HEK293 (cell line): ENCODE data around the gene CARD11.

Experiments used
- CTCF ChIA-PET: fragments of 350-600 bp; formaldehyde crosslinking; extraction: SDS; loops from one replicate; lab custom pipeline; 2021; ENCODE audit warnings: antibody characterized with exemption; lab: Yijun Ruan, JAX
- POLR2A ChIA-PET: fragments of 300-600 bp; formaldehyde crosslinking; extraction: SDS; loops from one replicate; lab custom pipeline; 2020; ENCODE audit warnings: antibody characterized with exemption, inconsistent platforms; lab: Yijun Ruan, JAX
- H3K27ac ChIP-seq: fragments of 200-500 bp; sonication (Bioruptor generic); 2 replicates; pipeline ENCODE4 v1.5.1; 2014; ENCODE audit warnings: low read depth, low read length, control low read depth, inconsistent platforms; ENCODE audit errors: extremely low read depth
- H3K36me3 ChIP-seq, 2 experiments: fragments of 200-500 bp in 1 of 2; sonication (Bioruptor generic) in 1 of 2; 1 replicate in 1 of 2; 2 replicates in 1 of 2; pipeline ENCODE4 v1.5.1; 2014 to 2017; ENCODE audit warnings: inconsistent platforms in 2 of 2, low read length in 2 of 2; ENCODE audit not compliant: control insufficient read depth in 2 of 2, insufficient read depth in 1 of 2
- H3K4me1 ChIP-seq: fragments of 200-500 bp; sonication (Bioruptor generic); 2 replicates; pipeline ENCODE4 v1.5.1; 2014; ENCODE audit warnings: mild to moderate bottlenecking, low read length, inconsistent platforms; ENCODE audit not compliant: control insufficient read depth, insufficient read depth
- H3K4me3 ChIP-seq: 2 replicates; pipeline ENCODE4 v1.5.1; 2011; ENCODE audit warnings: low read depth, mild to moderate bottlenecking, control low read depth, low read length, moderate library complexity
- H3K9me3 ChIP-seq: fragments of 200-500 bp; sonication (Bioruptor generic); 2 replicates; pipeline ENCODE4 v1.5.1; 2014; ENCODE audit warnings: low read depth, low read length, inconsistent platforms; ENCODE audit not compliant: control insufficient read depth, insufficient read depth
- FEZF1 ChIP-seq: fragments of 450-650 bp; formaldehyde crosslinking; IDR thresholded peaks from 2 replicates; pipeline ENCODE4 v1.5.1; 2016; ENCODE audit warnings: missing biosample characterization, missing genetic modification characterization
- GLIS1 ChIP-seq: fragments of 450-650 bp; formaldehyde crosslinking; IDR thresholded peaks from 2 replicates; pipeline ENCODE4 v1.5.1; 2016; ENCODE audit warnings: missing biosample characterization, missing genetic modification characterization
- HOXC10 ChIP-seq: sonication (generic); formaldehyde crosslinking; IDR thresholded peaks from 2 replicates; pipeline ENCODE4 v1.8.1; 2023; ENCODE audit warnings: mild to moderate bottlenecking, missing genetic modification reagents
- OVOL3 ChIP-seq: fragments of 450-650 bp; formaldehyde crosslinking; IDR thresholded peaks from 2 replicates; pipeline ENCODE4 v1.5.1; 2016; ENCODE audit warnings: missing biosample characterization, missing genetic modification characterization
- ZBTB8A ChIP-seq: fragments of 450-650 bp; formaldehyde crosslinking; IDR thresholded peaks from 2 replicates; pipeline ENCODE4 v1.5.1; 2016; ENCODE audit warnings: missing biosample characterization, missing genetic modification characterization
- ZFP3 ChIP-seq: fragments of 450-650 bp; formaldehyde crosslinking; IDR thresholded peaks from 2 replicates; pipeline ENCODE4 v1.5.1; 2016; ENCODE audit warnings: low read depth, missing biosample characterization, missing genetic modification characterization
- ZFP37 ChIP-seq: fragments of 450-650 bp; formaldehyde crosslinking; IDR thresholded peaks from 2 replicates; pipeline ENCODE4 v1.5.1; 2016; ENCODE audit warnings: missing biosample characterization, missing genetic modification characterization
- ZNF174 ChIP-seq: fragments of 450-650 bp; formaldehyde crosslinking; IDR thresholded peaks from 2 replicates; pipeline ENCODE4 v1.5.0; 2017; ENCODE audit warnings: missing biosample characterization, mild to moderate bottlenecking, missing genetic modification characterization
- ZNF292 ChIP-seq: fragments of 450-650 bp; formaldehyde crosslinking; IDR thresholded peaks from 2 replicates; pipeline ENCODE4 v1.5.1; 2016; ENCODE audit warnings: low read depth, missing biosample characterization, missing genetic modification characterization, borderline replicate concordance
- ZNF335 ChIP-seq: fragments of 450-650 bp; formaldehyde crosslinking; conservative IDR thresholded peaks from 2 replicates; pipeline ENCODE4 v1.5.1; 2016; ENCODE audit warnings: missing biosample characterization, missing genetic modification characterization
- ZNF391 ChIP-seq: fragments of 450-650 bp; formaldehyde crosslinking; IDR thresholded peaks from 2 replicates; pipeline ENCODE4 v1.5.1; 2016; ENCODE audit warnings: low read depth, missing biosample characterization, missing genetic modification characterization, borderline replicate concordance
- ZNF549 ChIP-seq: fragments of 450-650 bp; IDR thresholded peaks from 2 replicates; pipeline ENCODE4 v1.5.1; 2018; ENCODE audit warnings: missing biosample characterization, missing genetic modification characterization, mild to moderate bottlenecking, inconsistent platforms, moderate library complexity
- ZNF558 ChIP-seq: fragments of 450-650 bp; formaldehyde crosslinking; IDR thresholded peaks from 2 replicates; pipeline ENCODE4 v1.5.1; 2016; ENCODE audit warnings: missing biosample characterization, missing genetic modification characterization
- ZNF585B ChIP-seq: fragments of 450-650 bp; formaldehyde crosslinking; IDR thresholded peaks from 2 replicates; pipeline ENCODE4 v1.5.1; 2016; ENCODE audit warnings: missing biosample characterization, missing genetic modification characterization
- ZNF623 ChIP-seq: fragments of 450-650 bp; formaldehyde crosslinking; IDR thresholded peaks from 2 replicates; pipeline ENCODE4 v1.5.1; 2016; ENCODE audit warnings: missing biosample characterization, missing genetic modification characterization
- ZNF747 ChIP-seq: fragments of 450-650 bp; formaldehyde crosslinking; IDR thresholded peaks from 2 replicates; pipeline ENCODE4 v1.5.1; 2016; ENCODE audit warnings: missing biosample characterization, missing genetic modification characterization
- ZSCAN18 ChIP-seq: fragments of 450-650 bp; formaldehyde crosslinking; IDR thresholded peaks from 2 replicates; pipeline ENCODE4 v1.5.1; 2016; ENCODE audit warnings: missing biosample characterization, missing genetic modification characterization

Gene CARD11

GRCh38 chr7:2932402-2933251 is 111.0 kb downstream of the CARD11 start:
- H3K4me3 ChIP-seq, result no peak overlapping the region
- ChIA-PET POLR2A (interaction anchor here (0.6 kb wide), 1 partner anchor 218 kb away, joined by 6 read pairs; no protein-coding TSS in a partner anchor), CTCF (interaction anchor here (0.6 to 1.3 kb wide), 3 partner anchors 10 to 11 kb away, joined by 3 to 5 read pairs (median 3); no protein-coding TSS in a partner anchor)
- TF ChIP-seq GLIS1, result no peak
- TF ChIP-seq, all 188 proteins: peak for 0
- H3K4me1 ChIP-seq, result no peaks in the 10 kb centered on the region
- no peaks in the 10 kb centered on the region for H3K9me3 ChIP-seq
- H3K36me3 ChIP-seq, result no peaks in the 10 kb centered on the region
- no peak overlapping the region for H3K27ac ChIP-seq

- TF ChIP-seq ZNF623 (tag by site-specific recombination), result peak; percentile 91
- no peak for TF ChIP-seq ZNF174 (tag by site-specific recombination)
- no peaks in the 10 kb centered on the region for H3K36me3 ChIP-seq
- ChIA-PET CTCF (no interaction called here), POLR2A (no interaction called here)
- H3K4me1 ChIP-seq, result no peaks in the 10 kb centered on the region
- H3K27ac ChIP-seq, result no peak overlapping the region
- no peaks in the 10 kb centered on the region for H3K9me3 ChIP-seq
- H3K4me3 ChIP-seq, result no peak overlapping the region
These were observed 112.6 kb downstream of the CARD11 start for GRCh38 chr7:2931034-2931415.

- Histone ChIP-seq H3K27ac (no peak overlapping the region), H3K9me3 (no peaks in the 10 kb centered on the region), H3K36me3 (no peaks in the 10 kb centered on the region), H3K4me1 (no peaks in the 10 kb centered on the region)
- CTCF ChIA-PET, result interaction anchor here (0.6 kb wide), 1 partner anchor 134 kb away, joined by 4 read pairs; no protein-coding TSS in a partner anchor
- POLR2A ChIA-PET, result no interaction called here
- no peak for TF ChIP-seq HOXC10 (CRISPR knock-in tag)
- TF ChIP-seq ZFP37 (tag by site-specific recombination), result no peak
- no peak for TF ChIP-seq ZBTB8A
- no peak for TF ChIP-seq FEZF1
- TF ChIP-seq ZNF585B (tag by site-specific recombination), result no peak
- TF ChIP-seq ZNF747 (tag by site-specific recombination), result no peak
- no peak for TF ChIP-seq ZNF558 (tag by site-specific recombination)
- TF ChIP-seq ZNF292 (tag by site-specific recombination), result no peak
- no peak for TF ChIP-seq ZNF335
- no peak for TF ChIP-seq OVOL3 (tag by site-specific recombination)
- no peak for TF ChIP-seq ZNF391
- no peak for TF ChIP-seq ZFP3 (tag by site-specific recombination)
- TF ChIP-seq ZSCAN18, result no peak
- no peak for TF ChIP-seq ZNF549
- TF ChIP-seq, all 188 proteins: peak for 0
- no peak overlapping the region for H3K4me3 ChIP-seq
These were observed 113.2 kb downstream of the CARD11 start for GRCh38 chr7:2930310-2931033.
